Left lung (tissue), 10 donors: ENCODE measurements around the gene HADHA. TPM values are rescaled to one million over a fixed set of nuclear protein-coding genes. Genes with fewer than 3 reads are reported as not detected.

ENCODE experiments used
- ATAC-seq: fragments of 200-7000 bp; cut with Tn5 transposase; one replicate; pipeline ENCODE4 v1.9.1; 2020; ENCODE audit warnings: moderate library complexity
- DNase-seq, 4 donors: peaks; one replicate each; pipeline ENCODE4 v3.0.0-alpha.2; 2013 to 2020
- H3K27ac ChIP-seq, 2 donors: fragments of 200-600 bp; sonication (generic) in 1 of 2; one replicate each; pipeline versions ENCODE4 v1.5.0 to v1.8.0; 2020 to 2021
- H3K27me3 ChIP-seq, 2 donors: fragments of 200-600 bp; sonication (generic) in 1 of 2; one replicate each; pipeline versions ENCODE4 v1.5.0 to v1.8.0; 2020 to 2021
- H3K36me3 ChIP-seq, 2 donors: fragments of 200-600 bp; sonication (generic) in 1 of 2; one replicate each; pipeline versions ENCODE4 v1.5.0 to v1.8.0; 2020 to 2021
- H3K4me1 ChIP-seq, 2 donors: fragments of 200-600 bp; one replicate each; pipeline ENCODE4 v1.8.0; 2021
- H3K4me3 ChIP-seq, 2 donors: fragments of 200-600 bp; sonication (generic) in 1 of 2; one replicate each; pipeline versions ENCODE4 v1.5.0 to v1.8.0; 2020 to 2021; ENCODE audit warnings: mild to moderate bottlenecking in 1 of 2
- H3K9me3 ChIP-seq, 2 donors: fragments of 200-600 bp; sonication (generic) in 1 of 2; one replicate each; pipeline versions ENCODE4 v1.5.0 to v1.8.0; 2020 to 2021
- CTCF ChIP-seq, 2 donors: fragments of 200-600 bp; sonication (generic) in 1 of 2; IDR thresholded peaks; one replicate each; pipeline versions ENCODE4 v1.5.0 to v1.8.0; 2021; ENCODE audit warnings: antibody characterized with exemption in 2 of 2
- intact Hi-C, 2 donors: fragments of 100-400 bp; cut with DNase I; formaldehyde crosslinking; loops; one replicate each; pipeline versions ENCODE4 v1.11.2 to v1.14.2; 2022
- polyA plus RNA-seq, 6 donors: library from polyadenylated mRNA; unstranded; fragments of 120-200 nt; gene quantifications; one replicate each; pipeline ENCODE4 v1.2.1, GENCODE V29; 2013; ENCODE audit not compliant: insufficient read length in 6 of 6
- total RNA-seq, 2 donors: library from RNA; stranded (reverse); fragmentation: NEBNext Ultra II Directional; extraction: Animal tissue kit (Norgen Biotek cat#: 25700); gene quantifications; one replicate each; pipeline ENCODE4 v1.2.1, GENCODE V29; 2021
- donor health status: DM: no; HTN: yes; CAD: no.
- donor health status: DM: no; HTN: no; CAD: no.

HADHA gene
- total and polyA plus RNA-seq, 8 donors: 126 to 241 (median 198) TPM

GRCh38 chr2:26196683-26197418 is 47.6 kb downstream of the HADHA start:
- no peak for DNase-seq
- no peak overlapping the region for H3K27ac ChIP-seq
- intact Hi-C loops: no loop called here
- H3K36me3 ChIP-seq: peaks cover 3 to 100% of the 10 kb centered on the region in 2 donors
- ATAC-seq: peak; percentile 55
- no peak for TF ChIP-seq CTCF (IDR thresholded peaks at IDR 0.05)
- H3K4me1 ChIP-seq: no peaks in the 10 kb centered on the region
- H3K9me3 ChIP-seq: no peaks in the 10 kb centered on the region
- no peaks in the 10 kb centered on the region for H3K27me3 ChIP-seq
- H3K4me3 ChIP-seq: no peak overlapping the region

GRCh38 chr2:26195040-26195984 is 49.1 kb downstream of the HADHA start:
- no peak overlapping the region for H3K4me3 ChIP-seq
- intact Hi-C loops: no loop called here
- TF ChIP-seq CTCF (IDR thresholded peaks at IDR 0.05): no peak

GRCh38 chr2:26193578-26194231 is 50.7 kb downstream of the HADHA start:
- no peak for TF ChIP-seq CTCF (IDR thresholded peaks at IDR 0.05)
- no peak overlapping the region for H3K4me3 ChIP-seq
- H3K4me1 ChIP-seq: no peaks in the 10 kb centered on the region
- H3K9me3 ChIP-seq: no peaks in the 10 kb centered on the region
- DNase-seq (no peak), ATAC-seq (no peak)
- no peak overlapping the region for H3K27ac ChIP-seq
- H3K27me3 ChIP-seq: no peaks in the 10 kb centered on the region
- peaks cover 0 to 93% of the 10 kb centered on the region in 2 donors for H3K36me3 ChIP-seq
- intact Hi-C loops: no loop called here

More at GRCh38 chr2:26195040-26195984, 49.1 kb downstream of the HADHA start:
- Histone ChIP-seq H3K36me3 (peaks cover 0 to 100% of the 10 kb centered on the region in 2 donors), H3K27me3 (no peaks in the 10 kb centered on the region), H3K27ac (no peak overlapping the region), H3K4me1 (no peaks in the 10 kb centered on the region), H3K9me3 (no peaks in the 10 kb centered on the region)
- DNase-seq: no peak
- ATAC-seq: no peak

GRCh38 chr2:26191316-26192159 is 52.9 kb downstream of the HADHA start:
- Histone ChIP-seq H3K36me3 (peaks cover 0 to 72% of the 10 kb centered on the region in 2 donors), H3K9me3 (no peaks in the 10 kb centered on the region), H3K27me3 (no peaks in the 10 kb centered on the region), H3K27ac (no peak overlapping the region), H3K4me3 (no peak overlapping the region), H3K4me1 (peaks cover 0 to 1% of the 10 kb centered on the region in 2 donors)
- ATAC-seq: no peak
- intact Hi-C loops: no loop called here
- DNase-seq: no peak
- TF ChIP-seq CTCF (IDR thresholded peaks at IDR 0.05): no peak
